GM18499 (cell line): Measurements from ENCODE around the gene TRIM46.

ENCODE experiments used
- ATAC-seq: cut with Tn5 transposase; IDR thresholded peaks from one replicate; pipeline ENCODE4 v1.9.1; 2021; ENCODE audit warnings: moderate number of reproducible peaks; ENCODE audit not compliant: insufficient read depth, unreplicated experiment

Gene TRIM46, protein sequence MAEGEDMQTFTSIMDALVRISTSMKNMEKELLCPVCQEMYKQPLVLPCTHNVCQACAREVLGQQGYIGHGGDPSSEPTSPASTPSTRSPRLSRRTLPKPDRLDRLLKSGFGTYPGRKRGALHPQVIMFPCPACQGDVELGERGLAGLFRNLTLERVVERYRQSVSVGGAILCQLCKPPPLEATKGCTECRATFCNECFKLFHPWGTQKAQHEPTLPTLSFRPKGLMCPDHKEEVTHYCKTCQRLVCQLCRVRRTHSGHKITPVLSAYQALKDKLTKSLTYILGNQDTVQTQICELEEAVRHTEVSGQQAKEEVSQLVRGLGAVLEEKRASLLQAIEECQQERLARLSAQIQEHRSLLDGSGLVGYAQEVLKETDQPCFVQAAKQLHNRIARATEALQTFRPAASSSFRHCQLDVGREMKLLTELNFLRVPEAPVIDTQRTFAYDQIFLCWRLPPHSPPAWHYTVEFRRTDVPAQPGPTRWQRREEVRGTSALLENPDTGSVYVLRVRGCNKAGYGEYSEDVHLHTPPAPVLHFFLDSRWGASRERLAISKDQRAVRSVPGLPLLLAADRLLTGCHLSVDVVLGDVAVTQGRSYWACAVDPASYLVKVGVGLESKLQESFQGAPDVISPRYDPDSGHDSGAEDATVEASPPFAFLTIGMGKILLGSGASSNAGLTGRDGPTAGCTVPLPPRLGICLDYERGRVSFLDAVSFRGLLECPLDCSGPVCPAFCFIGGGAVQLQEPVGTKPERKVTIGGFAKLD

DNA sequence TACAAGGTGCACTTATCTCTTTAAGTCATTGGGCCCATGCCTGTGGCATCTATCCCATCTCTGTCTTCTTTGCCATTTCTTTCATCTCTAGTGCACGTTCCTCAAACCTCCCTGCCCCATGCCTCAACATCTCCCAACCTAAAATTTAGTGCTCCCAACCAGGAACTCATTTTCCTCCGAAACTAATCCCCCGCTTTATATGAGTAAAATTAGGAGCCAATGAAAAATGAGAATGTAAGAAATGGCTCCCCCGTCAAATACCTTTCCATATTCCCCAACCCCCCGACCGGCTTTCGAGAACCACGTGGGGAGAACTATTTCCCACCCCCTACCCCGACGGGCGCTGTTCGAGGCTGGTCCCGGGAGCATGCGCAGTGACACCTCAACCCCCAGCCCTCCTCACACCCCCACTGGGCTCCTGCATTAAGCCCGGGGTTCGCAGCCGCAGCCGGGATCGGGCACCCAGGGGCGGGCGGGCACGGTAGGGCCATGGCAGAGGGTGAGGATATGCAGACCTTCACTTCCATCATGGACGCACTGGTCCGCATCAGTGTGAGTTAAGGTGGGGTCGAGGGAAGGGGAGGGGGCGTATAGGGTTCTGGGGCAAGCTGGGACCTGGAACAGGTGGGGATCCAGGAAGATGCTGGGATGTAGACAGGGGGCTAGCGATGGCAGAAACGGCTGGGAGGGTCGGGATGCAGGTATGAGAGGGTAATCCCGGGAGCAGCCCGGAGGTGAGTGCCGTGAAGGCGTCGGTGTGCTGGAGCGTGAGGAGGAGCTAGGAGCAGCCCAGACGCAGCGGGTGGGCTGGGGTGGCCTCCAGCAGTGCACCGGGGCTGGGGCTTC, at the start of gene TRIM46:
TRIM46 (plus strand) TSS at position 372 of the 846 bp plus-strand sequence; CDS start at position 490, 118 bp downstream.
- no peak for ATAC-seq

DNA sequence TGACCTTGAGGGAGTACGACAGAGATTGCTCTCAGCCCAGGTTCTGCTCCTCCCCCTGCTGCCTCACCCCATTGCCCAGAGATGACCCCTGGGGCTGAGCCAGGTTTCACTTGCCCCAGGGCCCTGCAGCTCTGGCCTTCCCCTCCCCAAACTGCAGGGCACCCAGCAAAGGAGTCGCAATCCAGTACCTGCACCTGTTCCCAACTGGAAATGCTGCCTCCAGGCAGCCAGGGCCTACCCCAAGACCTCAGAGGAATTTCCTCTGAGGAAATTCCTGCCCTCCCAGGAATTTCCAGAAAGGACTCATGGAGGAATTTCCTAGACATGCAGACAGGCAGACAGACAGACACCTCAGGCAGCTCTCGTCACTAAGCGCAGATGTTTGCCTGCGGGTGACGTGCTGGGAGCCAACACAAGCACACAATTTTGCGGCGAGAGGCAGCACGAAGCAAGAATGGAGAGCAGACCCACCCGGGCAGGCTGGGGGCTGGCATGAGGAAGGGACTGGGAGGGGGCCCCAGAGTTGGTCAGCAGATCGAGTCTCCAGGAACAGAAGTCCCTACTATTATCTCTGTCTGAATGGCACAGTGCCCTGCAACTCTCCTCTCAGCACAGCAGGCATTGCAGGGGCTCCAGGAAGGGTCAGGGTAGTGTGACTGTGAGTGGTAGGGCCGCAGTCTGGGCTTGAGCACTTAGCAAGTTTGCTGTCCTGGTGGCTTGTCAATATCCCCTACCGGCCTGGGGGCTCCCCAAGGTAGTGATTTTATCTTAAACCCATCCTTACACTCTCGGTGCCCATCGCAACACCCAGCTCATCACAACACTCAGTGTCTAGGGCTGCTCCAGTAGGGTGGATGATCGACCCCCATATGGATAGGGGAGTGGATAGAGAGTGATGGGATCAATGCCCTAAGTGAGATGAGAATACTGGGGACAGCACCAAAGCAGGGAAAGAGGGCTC, 48.9 kb upstream of the TRIM46 start:
- ATAC-seq, result no peak

DNA sequence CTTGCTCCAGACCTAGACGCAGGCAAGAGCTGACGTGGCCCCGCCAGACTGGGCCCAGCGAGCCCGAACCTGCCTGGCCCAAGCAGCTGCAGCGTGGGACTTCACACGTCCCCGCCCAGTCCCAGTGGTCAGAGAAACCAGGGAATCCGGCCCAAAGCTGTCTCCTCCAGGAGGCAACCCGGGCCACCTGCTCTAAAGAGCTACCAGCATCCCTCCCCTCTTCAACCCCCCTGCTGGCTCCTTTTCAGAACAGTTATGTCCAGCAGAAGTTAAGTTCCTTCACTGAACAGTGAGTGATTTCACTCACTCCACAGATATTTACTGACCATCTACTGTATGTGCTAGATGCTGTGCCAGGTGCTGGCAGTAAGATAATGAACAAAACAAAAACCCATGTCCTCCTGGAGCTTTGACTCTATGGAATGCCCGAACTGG, 48.1 kb upstream of the TRIM46 start:
- no peak for ATAC-seq

DNA sequence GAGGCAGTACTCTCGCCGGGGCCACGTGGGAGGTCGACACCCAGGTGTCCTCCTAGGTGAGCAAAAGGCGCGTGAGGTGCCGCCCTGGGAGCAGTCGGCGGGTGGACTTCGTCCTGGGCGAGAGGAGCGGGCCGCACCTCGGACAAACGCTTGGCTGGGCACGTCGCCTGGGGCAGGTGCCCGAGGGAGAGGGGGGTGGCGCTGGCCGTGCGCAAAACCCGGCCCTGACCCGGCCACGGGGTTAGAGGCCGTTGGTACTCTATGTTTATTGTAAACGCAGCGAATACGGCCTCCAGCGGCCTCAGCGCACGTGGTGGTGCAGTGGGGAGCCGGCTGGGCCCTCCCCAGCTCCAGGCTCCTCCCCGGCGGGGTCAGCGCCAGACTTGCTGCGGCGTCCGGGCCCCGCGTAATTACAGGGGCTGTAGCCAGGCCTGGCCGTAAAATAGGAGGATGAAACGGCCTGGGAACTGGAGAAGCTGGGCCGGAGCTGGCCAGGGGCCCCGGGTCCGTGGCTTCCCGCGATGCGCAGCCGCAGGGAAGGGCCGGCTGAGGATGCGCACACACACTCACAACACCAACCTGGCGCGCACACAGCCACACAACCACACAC, 47.6 kb upstream of the TRIM46 start:
- no peak for ATAC-seq

DNA sequence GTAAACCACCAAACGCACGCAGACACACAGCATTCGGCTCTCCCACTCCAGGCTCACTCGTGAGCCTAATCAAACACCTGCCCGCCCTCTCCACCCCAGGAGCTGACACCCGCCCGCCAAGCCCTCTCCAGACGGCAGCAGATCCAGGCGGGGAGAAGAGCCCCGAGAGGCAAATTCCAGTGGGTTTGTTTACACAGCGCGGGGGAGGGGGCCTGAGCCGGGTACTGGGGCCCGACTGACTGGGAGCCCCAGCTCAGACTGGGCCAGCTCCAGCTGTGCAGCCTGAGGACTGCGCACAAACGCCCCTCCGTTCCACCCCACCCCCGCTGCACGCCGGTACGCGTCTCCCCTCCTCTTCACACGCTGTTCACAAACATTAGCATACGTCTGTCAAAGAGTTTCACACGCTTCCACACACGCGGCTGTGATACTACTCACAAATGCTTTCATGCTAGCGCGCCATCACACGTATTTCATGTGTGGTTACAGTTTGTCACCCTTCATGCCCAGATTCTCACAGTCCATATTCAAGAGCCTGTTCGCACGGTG, 47.0 kb upstream of the TRIM46 start:
- no peak for ATAC-seq

DNA sequence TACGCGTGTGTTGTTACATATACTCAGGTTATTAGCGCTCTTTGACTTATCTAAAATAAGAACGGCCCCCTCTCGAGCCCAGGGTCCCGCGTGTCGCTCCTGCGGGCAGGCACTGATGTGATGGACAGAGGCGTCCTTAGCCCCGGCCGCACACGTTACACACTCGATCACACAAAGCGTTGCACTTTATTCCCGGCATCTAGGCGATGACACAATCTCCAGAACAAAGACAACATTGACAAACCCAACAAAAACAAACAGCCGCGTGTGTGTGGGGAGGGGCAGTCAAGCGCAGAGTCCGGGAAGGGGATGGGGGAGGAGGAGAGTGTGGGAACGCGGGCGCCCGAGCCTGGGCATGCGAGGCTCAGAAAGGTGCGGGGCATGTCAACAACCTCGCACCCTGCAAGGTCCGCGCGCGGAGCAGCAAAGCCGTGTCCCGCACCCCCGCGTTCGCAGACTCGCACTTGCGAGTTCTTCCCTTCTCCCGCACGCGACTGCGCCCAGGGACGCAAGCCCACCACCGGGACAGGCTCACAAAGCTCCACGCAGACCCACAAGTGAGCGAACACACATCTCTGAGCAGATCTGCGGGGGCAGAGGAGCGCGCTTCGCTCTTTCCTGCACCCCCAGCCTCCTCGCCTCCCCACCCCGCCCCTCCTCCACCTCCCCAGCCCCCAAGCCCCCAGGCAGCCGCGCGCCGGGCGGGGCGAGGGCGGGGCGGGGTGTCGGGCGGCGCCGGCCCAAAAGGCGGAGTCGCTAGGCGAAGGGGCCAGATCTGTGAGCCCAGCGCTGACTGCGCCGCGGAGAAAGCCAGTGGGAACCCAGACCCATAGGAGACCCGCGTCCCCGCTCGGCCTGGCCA, 46.3 kb upstream of the TRIM46 start, which contains the start of gene EFNA1:
EFNA1 (plus strand) TSS at position 772 of the 862 bp plus-strand sequence. CDS start 102 bp downstream, outside the sequence.
- ATAC-seq, result no peak

DNA sequence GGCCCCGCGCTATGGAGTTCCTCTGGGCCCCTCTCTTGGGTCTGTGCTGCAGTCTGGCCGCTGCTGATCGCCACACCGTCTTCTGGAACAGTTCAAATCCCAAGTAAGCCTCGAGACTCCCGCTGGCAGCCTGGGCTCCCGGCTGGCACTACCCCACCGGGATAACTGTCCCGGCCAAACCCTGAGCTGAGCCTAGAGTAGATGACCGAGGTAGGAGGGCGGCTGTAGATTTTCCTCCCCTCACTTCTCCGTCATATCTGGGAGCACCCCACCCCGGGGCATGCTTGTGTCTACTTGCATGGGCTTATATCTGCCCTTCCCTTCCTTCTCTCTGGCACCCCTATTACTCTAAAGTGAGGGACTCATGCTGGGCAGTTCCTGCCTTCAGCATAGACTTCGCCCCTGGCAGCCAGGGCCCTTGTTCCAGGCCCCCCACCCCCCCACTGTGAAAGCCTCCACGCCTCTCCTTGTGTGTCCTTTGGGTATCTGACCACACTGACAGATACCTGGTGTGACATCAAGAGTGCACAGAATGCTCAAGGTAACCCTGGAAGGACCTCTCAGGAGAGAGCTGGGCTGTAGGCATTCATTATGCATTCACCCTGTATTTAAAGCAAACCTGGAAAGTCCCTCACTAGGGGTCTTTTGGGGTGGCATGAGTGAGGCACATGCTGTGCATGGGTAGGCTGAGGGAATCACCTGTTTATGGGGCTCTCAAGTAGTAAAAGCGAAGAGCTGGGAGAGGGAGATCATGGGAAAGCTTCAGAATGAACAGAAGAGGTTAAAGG, 45.5 kb upstream of the TRIM46 start:
- no peak for ATAC-seq

DNA sequence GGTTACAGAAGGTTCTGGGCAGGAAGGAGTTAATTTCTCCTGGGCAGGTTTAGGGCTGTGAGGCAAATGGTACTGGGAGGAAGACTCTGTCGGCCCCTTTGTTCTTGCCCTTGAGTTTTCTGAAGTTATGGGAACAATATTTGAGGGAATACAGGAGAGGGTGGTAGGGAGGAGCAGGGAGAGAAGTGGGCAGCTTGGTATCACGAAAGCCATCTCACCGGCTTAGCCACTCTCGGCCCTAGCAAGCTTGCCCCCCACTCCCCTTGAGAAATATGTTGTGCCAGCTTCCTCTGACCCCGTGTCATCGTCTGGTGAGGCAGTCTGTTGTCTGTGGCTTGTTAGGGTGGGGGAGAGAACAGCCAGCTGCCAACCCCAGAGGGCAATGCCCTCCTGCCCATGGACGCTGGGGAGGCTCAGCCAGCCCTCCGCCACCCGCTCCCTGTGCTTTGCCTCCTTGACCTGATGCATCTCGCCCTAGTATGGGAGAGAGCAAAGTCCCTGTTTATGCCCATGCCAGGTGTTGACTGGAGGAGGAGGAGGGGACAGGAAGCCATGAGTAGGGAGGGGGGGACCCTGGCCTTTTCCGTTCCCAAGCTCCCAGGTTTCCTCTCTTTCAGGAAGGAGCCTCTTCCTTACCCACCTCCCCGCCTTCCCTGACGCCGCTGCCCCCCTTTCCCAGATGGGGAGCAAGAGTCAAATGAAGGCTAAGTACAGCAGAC, 44.7 kb upstream of the TRIM46 start:
- ATAC-seq, result no peak

DNA sequence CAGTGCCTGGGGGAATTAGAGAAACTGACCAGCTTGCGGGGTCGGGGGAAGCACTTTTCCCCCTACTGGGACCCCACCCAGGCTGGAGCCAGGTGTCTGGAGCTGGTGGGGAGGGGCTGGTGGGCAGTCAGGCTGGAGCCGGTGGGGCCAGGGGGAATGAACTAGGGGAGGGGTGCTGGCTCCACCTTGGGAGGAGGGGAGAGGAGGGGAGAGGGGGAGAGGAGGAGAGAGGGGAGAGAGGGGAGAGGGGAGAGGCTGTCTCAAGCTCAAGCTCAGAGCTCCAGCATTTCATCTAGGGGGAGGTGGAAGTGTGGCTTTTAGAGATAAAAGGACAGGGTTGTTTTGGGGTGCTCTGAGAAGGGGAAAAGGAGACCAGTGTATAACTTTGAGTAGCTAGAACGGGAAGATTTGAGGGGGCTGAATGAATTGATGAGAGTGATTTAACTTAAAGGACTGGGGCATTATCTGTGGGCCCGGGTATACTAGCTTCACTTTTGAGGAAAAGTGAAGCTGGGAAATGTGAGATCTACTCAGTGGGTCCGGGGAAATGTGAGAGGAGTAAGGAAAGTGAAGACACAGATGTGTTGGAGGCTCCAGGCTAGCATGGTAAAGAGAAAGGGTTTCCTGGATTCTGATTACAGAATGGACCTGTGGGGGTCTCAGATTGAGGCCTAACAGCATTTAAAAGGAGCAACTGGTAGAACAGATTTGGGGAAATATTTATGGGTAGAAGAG, 43.2 kb upstream of the TRIM46 start:
- no peak for ATAC-seq

DNA sequence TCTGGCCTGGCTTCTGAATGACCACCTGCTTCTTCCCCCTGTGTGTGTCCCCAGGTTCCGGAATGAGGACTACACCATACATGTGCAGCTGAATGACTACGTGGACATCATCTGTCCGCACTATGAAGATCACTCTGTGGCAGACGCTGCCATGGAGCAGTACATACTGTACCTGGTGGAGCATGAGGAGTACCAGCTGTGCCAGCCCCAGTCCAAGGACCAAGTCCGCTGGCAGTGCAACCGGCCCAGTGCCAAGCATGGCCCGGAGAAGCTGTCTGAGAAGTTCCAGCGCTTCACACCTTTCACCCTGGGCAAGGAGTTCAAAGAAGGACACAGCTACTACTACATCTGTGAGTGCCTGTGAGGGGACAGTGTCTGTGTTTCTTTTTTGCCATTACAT, 42.4 kb upstream of the TRIM46 start:
- no peak for ATAC-seq

DNA sequence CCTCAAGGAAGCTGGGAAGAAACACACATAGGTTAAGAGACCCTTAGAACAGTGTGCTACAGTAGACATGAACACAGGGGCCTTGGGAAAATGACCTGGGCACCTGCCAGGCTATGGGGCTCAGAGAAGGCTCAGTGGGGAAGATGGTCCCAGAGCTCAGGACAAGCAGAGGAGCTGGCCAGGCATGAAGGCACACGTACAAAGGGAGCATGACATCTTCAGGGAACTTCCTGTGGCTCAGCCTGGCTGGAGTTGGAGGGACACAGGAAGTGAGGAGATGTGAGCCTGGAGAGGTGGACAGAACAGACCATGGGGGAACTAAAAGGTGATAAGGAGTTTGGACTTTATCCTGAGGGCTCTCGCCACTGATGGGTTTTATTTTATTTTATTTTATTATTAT, 41.8 kb upstream of the TRIM46 start:
- ATAC-seq, result no peak

DNA sequence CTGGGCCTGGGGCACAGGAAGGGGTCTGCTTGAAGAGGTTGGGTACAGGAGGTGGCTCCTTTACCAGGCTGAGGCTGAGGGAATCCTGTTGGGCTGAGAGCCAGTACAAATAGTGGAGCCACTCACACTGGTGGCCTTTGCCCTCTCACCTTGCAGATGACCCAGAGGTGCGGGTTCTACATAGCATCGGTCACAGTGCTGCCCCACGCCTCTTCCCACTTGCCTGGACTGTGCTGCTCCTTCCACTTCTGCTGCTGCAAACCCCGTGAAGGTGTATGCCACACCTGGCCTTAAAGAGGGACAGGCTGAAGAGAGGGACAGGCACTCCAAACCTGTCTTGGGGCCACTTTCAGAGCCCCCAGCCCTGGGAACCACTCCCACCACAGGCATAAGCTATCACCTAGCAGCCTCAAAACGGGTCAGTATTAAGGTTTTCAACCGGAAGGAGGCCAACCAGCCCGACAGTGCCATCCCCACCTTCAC, 39.8 kb upstream of the TRIM46 start:
- no peak for ATAC-seq

DNA sequence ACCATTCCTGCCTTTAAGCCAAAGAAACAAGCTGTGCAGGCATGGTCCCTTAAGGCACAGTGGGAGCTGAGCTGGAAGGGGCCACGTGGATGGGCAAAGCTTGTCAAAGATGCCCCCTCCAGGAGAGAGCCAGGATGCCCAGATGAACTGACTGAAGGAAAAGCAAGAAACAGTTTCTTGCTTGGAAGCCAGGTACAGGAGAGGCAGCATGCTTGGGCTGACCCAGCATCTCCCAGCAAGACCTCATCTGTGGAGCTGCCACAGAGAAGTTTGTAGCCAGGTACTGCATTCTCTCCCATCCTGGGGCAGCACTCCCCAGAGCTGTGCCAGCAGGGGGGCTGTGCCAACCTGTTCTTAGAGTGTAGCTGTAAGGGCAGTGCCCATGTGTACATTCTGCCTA, 39.3 kb upstream of the TRIM46 start:
- ATAC-seq, result no peak

DNA sequence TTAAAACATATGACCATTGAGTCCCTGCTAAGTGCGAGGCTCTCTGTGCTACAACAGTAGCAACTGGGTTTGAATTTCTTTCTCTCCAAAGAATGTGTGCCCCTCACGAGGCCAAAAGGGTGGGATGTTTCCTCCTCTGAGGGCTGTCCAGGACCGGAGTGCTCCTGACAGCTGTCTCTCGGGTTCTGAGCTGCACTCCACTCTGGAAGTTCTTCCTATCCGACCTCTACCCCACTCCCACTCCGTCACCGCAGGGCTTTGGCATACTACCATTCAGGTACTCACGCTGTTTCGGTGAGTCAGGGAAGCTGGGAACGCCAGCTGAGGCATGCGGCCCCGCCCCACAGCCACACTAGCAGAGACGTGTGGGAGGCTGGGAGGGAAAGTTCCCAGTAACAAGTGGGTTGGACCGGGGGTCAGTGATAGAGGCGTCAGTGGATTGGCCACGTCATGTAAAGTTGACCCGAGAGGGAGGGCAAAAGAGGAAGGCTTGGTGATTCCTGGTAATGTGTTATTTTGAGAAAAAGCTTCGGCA, 38.7 kb upstream of the TRIM46 start:
- ATAC-seq, result no peak

DNA sequence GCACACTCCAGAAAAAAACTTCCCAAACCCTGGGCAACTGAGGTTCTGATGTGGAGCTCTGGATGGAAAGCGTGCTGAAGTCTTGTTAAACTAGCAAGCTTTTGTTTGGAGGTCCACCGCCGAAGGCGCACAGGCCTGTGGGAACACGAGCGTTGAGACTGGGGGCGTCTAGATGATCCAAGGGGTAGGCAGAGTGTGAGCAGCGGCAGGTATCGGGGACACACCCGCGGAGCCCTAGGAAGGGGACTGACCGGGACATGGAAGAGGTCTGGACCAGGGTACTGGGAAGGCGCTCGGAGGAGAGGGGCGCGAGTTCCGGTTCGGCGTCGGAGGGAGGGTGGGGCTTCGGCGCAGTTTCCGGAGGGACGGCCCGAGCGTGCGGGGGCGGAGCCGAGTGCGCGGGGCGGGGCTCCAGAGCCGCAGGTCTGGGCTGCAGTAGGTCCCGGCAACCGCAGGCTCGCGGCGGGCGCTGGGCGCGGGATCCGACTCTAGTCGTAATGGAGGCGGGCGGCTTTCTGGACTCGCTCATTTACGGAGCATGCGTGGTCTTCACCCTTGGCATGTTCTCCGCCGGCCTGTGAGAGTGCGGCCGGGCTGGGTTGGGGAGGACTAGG, 38.1 kb upstream of the TRIM46 start, which contains the start of gene SLC50A1:
SLC50A1 (plus strand) TSS at position 438 of the 614 bp plus-strand sequence; CDS start at position 498, 60 bp downstream.
- no peak for ATAC-seq
